Head of caudate nucleus (tissue), 42 donors: Measurements from ENCODE around the gene GCSH.

Source experiments
- DNase-seq, 42 donors: peaks; one replicate each; pipeline versions ENCODE4 v3.0.0 to v3.0.0-alpha.2; 2020 to 2021; ENCODE audit warnings: mixed read lengths in 7 of 42
- intact Hi-C: fragments of 100-400 bp; cut with DNase I; formaldehyde crosslinking; loops from one replicate; pipeline ENCODE4 v1.15.0; 2022

GCSH gene

DNA sequence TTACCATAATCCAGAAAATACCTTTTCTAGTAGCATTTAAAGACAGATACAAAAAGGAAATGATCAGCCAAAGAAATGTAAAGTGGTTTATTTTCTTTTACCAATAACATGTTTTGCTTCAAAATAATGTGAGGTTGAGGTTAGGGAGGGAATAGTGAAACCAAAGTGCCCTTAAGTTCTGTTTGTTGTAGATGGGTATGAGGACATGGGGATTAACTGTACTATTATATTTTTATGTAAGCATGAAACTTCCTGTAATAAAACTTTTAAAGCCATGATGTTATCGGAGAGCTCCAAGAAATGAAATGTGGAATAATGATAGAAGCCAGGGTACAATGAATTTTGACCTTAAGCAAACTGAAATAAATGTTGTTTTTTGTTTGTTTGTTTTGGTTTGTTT, 29.0 kb downstream of the GCSH start:
- no peak for DNase-seq
- intact Hi-C loops, result no loop called here

DNA sequence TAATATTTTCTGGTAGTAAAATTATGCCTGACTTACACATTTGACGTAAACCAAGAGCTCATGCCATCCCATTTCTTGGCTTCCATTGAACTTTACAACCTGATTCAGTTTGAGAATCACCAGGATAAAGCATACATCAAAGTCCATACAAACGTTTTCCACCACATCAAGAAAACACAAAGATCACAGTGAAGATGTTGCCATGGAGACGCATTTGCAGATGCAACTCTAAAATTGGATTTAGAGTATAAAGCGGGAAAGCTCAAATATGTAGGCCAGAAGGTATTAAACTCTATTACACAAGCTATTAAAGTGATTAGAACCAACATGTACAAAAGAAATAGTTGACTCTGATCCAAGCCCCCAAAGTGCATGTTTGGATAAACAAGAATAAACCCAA, 29.5 kb downstream of the GCSH start:
- DNase-seq, result no peak

DNA sequence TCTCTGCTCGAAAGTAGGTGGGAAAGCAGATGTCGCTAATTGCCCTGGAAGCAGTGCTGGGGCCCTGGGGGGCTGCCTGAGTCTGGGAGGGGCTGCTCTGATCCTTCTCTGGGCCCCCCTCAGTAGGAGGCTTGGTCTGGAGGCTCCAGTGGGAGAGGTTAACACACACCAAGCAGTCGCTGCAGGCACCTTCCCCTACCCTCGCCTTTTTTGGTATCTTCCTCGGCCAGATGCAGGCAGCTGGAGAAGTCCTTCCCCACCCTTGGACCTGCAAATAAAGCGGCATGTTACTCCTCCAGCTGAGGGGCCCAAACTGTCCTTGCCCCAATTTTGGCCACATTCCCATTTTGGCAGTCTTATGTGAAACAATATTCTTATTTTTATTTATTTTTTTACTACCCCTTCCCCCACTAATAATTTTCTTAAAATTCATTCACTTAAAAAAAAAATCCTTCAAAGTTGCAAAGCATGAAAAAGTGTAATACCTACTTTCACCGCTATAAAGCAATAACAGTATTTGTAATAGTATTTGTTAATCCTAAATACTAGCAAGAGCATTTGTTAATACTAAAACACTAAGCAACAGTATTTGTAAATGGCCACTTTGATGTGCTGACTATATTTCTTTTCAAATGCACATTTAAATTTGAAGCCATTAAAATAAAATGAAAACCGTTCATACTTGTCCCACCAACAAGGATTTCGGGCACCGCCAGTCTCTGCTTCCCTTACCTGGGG, 34.2 kb downstream of the GCSH start:
- intact Hi-C loops, result no loop called here
- no peak for DNase-seq

More for the DNA sequence above, 29.5 kb downstream of the GCSH start:
- intact Hi-C loops, result no loop called here

DNA sequence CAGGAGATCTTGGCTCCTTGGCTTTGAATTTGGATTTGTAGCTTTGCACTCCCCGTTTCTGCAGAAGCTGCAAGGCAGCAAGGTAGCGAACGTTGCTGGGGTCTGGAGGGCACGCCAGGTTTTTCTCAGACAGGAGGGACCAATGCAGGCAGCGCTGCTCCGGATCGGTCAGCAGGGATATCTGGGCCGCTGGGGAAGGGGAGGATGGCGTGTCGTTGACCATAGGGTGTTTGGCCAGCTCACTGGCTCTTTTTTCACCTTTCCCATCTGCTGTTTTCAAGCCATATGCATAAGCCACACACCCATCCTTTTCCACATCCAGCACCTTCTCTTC, 34.9 kb downstream of the GCSH start:
- DNase-seq, result no peak
- intact Hi-C loops, result no loop called here

DNA sequence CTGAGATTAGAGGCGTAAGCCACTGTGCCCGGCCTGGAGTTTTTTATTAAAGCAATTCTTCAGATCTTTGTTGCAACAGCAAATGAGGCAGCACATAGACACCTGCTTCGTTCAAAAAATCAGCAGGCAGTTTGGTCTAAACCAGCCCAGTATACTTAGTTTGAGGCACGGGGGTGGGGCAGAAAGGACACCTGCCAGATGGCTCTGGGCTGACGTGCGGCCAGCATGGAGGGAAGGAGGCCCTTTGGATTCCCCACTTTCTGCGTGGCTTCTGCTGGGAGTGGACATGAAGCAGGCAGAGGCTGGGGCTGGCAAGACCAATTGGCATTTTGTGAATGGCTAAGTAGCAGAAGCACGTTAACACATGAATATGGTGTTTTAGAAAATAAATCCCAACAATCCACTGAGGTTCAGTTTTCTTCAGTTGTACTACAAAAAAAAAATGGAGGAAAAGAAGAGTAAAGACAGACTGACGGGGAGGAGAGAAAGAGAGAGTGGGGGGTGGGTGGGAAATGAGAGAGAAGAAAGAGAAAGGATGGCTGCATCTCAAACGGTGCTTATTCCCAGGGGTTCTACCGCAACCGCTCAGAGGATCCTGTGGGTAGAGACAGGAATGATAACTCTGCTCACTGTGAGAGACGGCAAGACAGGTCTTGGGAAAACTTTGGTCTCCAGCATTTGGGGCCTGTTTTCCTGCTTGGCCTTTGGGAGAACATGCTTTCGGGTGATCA, 35.5 kb downstream of the GCSH start:
- intact Hi-C loops, result no loop called here
- no peak for DNase-seq

DNA sequence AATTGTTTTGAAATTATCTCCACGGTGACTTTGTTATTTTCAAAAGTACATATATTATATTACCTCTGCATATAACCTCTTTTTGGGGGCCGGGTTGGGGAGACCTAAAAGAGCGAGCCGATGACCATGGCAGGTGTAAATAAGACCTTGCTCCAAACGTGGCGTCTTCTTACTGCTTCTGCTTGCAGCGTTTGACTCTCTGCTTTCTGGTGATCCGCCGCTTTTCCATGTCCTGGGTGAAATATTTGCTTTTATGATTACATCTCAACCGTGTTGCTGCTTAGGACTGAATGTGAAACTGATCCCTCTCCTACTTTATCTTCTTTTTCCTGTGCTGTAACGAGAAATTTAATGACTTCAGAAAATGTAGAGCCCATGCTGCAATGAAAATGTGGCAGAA, 42.4 kb downstream of the GCSH start:
- intact Hi-C loops, result no loop called here
- no peak for DNase-seq

DNA sequence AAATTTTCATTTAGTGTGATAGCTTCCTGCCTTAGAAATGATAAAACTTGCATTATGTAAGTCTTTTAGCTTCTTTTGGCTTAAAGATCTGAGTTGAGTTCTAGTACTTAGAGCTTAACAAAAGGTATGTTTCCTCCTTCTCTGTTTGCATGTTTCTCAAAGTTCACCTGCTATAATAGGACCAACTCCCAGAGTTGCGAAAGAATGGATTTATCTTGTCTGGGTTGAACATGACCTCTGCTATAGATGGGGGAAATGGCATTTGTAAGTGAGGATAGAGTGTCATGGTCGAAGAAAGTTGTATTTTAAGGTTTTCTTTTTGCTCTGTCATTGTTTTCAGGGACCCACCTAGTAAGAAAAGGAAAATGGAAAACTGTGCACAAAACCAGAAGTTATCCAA, 53.4 kb downstream of the GCSH start:
- no peak for DNase-seq
- intact Hi-C loops, result no loop called here

DNA sequence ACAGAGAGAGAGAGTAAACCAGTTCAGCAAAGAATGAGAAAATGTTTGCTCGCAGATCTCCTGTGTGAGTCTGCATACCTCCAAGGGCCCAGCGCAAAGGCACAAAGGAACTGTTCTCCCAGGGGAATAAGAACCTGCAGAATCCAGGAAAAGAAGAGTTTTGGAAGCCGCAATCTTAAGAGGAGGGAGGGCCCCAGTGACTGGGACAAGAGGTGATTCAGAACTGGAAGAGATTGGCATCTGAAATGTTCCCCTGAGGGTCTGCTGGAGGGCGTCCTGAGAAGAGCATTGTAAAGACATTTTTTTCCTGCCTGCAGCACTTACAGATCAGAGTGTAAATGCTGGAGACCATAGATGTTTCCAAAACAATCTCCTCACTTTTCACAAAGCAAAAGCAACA, 54.5 kb downstream of the GCSH start:
- no peak for DNase-seq
- intact Hi-C loops, result no loop called here

DNA sequence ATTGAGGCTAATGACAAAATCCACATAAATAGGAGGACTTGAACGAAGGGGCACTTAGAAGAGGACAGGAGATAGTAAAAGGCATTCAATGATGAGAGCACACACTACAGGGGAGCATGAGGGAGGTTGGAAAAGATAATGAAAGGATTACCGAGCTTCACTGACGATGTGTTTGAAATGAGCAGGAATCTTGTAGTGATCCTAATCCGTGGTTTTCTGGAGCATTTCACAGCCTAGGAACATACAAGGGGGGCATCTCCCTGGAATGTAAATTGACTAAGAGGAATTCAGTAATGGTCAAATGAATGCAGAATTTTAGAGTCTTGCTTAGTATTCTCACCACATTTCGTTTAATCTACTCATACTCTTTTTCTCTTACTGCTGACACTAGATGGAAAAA, 55.4 kb downstream of the GCSH start:
- intact Hi-C loops, result no loop called here
- no peak for DNase-seq

DNA sequence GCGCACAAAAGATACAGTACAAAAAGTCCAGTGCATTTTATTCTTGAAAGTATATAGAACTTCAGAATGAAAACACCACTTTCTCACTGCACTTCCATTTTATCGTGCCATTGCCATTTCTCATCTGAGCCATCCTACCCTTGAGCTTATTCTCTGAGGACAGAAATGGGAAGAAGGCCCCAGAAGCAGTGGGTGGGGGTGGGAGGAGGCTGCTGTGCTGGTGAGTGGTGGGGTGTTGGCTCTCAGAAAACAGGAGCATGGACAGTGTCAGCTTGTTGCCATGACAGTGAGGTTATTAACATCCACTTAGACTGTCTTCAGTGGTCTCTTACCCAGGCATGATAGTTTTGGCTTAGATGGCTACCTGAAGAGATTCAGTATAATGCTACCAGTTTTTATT, 56.1 kb downstream of the GCSH start:
- intact Hi-C loops, result no loop called here
- no peak for DNase-seq

DNA sequence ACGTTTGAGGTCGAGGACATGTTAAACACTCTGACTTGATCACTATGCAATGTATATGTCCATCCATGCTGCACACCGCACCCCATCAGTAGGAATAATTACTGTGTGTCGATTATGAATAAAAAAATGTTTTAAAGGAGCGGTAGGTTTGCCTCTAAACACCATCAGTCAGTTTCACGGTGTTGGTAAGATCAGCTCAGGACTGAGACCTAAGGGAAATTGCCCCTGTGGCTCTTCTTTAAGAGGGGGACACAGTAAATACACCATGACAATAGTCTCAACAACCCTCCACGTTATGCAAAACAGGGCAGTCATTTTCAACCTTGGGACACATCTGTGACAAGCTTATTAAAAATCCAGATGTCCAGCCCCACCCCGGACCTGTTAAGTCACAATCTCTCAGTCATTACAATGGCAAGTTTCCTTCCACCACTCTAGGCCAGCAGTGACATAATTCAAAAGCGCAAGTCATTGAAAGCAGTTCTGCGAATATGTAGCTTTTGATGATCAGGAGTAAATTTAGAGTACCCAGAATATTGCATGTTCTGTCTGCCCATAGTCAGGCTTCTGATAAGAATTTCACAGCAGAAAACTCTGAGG, 59.3 kb downstream of the GCSH start:
- intact Hi-C loops, result loop anchor here (5.0 kb wide), 1 partner anchor 40 kb away; the partner anchor contains the start of gene C16orf46
- DNase-seq, result no peak

DNA sequence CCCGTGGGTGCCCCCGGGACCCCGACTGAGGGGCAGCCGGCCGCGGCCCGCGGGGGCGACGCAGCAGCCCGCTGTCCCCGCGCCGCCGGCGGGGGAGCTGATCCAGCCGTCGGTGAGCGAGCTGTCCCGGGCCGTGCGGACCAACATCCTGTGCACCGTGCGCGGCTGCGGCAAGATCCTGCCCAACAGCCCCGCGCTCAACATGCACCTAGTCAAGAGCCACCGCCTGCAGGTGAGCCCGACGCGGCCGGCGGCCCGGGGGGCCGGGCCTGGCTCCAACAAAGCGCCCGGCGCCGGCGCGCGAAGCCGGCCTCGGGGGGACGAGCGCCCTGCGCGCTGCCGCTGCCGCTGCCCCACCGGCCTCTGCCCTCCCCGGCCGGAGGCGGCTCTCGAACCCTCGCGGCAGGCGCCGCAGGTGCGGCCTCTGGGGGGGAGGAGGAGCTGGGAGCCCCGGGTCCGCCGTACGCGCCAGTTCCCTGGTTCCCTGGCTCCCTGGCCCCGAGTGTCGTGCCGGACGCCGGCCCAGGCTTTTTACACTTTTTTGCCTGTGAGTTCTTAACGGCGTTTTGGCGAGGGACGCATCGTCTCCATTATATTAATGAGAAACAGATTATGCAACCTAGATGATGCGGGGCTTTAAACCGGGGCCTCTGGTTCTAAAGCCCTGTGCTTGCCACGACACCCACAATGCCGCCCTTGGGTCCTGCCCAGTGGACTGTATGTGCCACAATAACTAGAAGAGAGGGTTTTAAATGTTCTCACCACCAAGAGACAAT, 60.0 kb downstream of the GCSH start:
- intact Hi-C loops, result loop anchor here (5.0 kb wide), 1 partner anchor 41 kb away; the partner anchor contains the start of gene C16orf46

DNA sequence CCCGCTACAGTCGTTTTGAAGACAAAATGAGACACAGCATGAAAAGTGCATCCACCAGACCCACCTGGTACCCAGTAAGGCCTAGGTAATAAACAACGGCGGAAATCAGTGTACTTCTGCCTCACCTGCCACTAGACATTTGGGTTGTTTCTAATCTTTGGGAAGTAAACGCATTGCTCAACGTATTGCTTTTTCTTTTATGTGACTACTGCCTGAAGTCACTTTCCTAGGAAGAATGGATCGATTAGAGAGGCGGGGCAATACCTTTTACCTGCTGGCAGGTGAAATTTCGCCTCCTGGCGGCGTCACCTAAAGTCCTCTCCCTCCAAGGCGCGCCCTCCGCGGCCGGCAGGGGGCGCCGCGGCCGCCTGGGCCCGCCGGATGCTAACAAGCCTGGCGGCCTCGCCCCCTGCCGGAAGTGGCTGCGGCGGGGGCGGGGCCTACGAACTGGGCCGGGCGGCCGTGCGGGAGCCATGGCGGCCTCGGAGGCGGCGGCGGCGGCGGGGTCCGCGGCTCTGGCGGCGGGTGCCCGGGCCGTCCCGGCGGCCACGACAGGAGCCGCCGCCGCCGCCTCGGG, 60.7 kb downstream of the GCSH start, which contains the start of gene ATMIN:
TSS of gene ATMIN (plus strand) at position 445 of the 577 bp plus-strand sequence. CDS start at position 474, 29 bp downstream.
- peak; percentile 32 to 92 (median 84) for DNase-seq
- intact Hi-C loops, result loop anchor here (5.0 kb wide), 1 partner anchor 42 kb away; the partner anchor contains the start of gene C16orf46

More for the DNA sequence above, 60.0 kb downstream of the GCSH start:
- DNase-seq, result peak in 37 of 42 donors; percentile 7 to 73 (median 40)
